IPS-NIHi7 (cell line): Measurements from ENCODE around the gene FTO.
"Not testable (repeated sequence)": the region's sequence is repeated elsewhere in the genome, so short reads cannot be mapped to it uniquely, and the experiment has no call there.

ENCODE experiments used
- DNase-seq: peaks from one replicate; pipeline ENCODE4 v3.0.0; 2012; ENCODE audit warnings: mixed read lengths; ENCODE audit errors: extremely low spot score

Gene FTO

DNA sequence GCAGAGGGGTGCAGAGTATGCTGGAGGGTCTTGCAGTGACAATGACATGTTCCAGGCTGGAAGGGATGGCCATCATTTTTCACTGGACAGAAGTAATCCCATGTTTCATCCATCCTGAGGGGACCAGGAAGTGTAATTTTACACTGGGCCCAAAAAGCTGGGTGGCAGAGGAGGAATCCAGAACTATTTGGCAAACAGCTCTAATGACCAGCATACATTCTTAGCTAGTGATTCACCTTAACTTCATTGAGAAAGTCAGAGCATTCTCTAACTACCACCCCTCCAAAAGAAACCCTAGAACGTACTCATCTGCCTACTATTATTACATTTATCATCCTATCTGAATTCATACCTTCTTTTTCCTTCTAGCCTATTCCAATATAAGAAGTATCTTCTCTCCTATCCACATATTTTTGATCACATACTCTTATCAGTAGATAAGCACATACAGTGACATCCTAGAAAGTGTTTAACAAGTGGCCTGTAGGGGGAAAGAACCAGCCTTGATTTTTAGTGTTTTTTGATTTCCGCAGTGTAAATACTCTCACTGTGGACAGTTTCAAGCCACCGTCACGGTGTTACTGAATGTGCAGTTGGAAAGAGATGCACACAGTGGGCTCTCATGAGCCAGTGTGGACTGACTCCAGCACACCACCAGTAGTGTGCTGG is 118.1 kb downstream of the FTO start:
- DNase-seq = no peak

DNA sequence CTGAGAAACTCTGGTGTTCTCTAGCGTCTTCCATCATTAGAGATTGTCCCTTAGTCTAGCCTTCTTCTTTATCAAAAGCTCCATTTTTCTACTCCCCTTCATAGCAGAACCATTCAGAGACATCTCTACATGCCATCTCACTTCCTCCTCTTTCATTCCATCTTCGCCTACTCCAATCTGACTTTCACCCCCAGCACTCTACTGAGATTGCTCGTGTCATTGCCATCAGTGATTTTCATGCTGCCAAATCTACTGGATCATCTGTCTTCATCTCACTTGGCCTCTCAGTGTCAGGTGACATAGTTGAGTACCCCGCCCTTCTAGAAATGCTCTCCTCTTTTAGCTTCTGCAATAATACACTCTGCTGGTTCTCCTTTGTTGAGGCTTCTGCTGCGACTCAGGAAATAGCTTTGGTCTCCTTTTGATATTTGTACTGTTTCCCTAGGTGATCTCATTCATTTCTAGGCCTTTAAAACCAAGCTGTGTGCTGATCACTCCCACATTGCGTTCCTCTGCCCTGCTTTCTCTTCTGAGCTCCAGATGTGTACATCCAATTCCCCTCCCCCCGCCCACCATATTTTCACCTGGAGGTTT is 119.1 kb downstream of the FTO start:
- DNase-seq = no peak

DNA sequence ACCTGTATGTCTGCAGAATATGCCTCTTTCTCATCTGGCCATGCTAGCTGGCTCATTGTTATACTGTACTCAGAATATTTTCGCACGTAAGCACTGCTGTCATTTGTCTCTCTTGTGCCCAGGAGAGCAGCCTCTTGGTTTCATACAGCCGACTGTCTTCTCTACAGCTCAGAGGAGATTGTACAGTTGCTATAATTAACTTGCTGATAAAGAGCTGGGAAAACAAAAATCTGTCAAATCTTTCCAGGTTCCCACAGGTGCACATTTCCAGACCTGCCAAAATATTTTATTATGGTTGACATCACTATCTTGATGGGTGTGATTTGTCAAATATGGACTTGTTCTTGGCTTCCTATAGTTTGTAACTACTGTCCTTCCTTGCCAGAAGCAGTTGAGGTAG is 122.7 kb downstream of the FTO start:
- no peak for DNase-seq

DNA sequence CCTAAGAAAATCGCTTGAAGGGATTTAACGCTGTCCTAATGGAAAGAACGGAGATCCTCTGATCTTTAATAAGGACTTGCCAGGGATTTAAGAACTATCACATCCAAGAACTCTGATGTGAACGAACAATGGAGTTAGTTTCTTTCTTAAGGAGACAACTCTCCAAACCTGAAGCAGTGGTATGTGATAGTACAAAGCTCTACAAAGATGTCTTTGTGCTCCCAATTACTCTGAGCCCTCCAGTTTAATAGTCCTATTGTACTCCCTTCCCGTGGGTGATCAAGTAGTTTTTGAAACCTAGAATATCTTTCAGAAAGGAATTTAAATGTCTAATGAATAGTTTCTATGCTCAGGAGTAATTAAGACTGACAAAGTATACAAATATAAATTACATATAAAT is 123.8 kb downstream of the FTO start:
- DNase-seq = no peak

DNA sequence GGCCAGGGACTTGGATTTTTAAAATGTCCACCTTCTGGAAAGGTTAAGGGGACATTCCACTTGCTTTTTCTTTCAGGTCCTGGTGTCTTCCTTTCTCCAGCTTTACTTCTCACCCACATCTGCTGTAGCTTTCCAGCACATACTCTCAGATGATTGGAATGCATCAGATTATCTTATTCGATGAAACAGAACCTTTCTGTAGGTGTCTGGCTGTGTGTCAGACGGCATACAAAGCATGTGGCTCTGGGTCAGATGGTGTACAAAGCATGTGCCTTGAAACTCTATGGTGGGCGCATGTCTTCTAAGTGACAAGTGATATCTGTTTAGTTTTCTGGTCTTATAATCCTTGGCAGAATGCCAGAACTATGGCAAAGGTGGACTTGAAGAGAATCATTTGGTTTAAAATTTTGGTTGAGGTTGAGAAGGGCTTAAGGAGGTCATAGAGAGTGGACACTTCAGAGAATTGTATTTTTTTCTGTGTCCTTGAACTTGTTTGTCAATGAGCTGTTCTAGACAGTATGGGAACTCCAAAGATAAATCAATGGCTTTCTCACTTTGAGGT is 125.3 kb downstream of the FTO start:
- no peak for DNase-seq

DNA sequence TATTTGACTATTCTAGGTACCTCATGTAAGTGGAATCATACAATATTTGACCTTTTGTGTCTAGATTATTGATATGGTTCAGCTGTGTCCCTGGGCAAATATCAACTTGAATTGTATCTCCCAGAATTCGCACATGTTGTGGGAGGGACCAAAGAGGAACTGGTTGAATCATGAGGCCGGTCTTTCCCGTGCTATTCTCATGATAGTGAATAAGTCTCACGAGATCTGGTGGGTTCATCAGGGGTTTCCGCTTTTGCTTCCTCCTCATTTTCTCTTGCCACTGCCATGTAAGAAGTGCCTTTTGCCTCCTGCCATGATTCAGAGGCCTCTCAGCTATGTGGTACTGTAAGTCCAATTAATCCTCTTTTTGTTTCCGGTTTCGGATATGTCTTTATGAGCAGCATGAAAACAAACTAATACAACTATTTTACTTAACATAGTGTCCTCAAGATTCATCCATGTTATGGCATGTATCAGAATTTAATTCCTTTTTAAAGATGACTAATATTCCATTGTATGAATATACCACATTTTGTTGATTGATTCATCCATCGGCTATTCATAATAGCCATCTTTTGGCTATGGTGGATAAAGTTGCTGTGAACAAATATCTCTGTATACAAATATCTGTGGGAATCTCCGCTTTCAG is 129.1 kb downstream of the FTO start:
- no peak for DNase-seq

DNA sequence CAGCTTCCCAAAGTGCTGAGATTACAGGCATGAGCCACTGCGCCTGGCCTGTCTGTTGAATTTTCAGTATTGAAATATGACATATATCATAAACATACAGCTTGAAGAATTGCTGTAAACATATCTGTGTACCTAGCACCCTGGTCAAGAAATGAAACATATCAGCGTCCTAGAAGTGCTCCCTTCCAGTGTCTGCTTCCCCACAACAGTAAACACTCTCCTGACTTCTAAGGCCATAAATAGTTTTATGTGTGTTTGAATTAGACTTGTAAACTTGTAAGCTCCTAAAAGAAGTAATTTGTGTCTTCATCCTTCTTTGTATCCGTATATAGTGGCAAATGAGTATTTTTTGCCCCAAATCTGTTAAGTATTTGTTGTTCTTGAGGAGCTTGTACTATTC is 132.2 kb downstream of the FTO start:
- no peak for DNase-seq

DNA sequence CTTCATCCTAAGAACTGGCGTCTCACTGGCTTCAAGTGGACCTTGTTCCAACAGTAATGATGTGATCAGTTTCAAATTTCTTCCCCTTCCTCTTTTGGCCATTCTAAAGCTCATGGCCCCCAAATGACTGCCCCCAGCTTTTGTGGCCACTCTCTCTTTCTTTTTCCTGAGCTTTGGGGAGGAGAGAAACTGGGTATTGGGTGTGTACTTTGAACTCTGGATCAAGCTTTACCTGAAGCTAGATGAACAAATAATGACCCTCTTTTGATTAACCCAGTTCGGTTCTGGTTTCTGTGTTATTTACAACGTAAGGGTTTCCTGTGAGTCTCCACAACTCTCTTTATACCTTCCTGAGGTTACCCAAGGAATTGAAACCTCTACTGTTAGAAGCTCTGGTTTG is 132.7 kb downstream of the FTO start:
- DNase-seq = no peak

DNA sequence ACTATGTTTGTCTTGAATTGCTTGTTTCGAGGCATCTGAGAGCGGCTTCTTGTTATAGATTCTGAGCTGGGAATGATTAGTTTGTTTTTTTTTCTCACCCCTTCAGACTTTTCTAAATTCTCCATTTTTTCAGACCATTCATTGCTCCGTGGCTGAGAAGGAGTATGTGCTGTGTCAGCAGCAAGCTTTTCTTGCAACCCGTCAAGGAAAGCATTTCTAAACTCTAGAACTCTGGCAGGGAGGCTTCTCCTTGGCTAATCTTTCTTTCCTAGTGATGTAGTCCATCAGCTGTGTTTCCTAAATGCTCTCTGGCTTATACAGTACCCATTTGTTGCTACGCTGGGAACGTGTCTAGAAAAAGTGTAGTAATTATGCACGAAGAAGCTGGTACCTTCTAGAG is 133.5 kb downstream of the FTO start:
- no peak for DNase-seq

DNA sequence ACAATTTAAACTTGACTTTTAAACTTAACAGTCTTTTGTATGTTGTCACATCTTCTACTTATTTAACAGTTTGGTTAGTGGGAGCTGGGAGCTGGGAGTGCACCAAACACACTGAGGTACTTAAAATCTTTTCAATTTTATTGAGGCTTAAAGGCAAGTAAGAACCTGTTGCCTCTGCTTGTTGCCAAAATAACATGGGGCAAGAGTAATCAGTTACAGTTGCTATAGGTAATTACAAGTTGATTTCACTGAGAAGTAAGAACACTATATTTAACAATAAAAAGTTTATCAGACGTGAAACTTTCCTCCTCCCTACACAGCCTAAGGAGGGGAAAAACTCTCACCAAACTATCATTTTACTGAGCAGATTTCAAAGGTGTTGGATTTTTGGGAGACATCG is 135.2 kb downstream of the FTO start:
- no peak for DNase-seq

DNA sequence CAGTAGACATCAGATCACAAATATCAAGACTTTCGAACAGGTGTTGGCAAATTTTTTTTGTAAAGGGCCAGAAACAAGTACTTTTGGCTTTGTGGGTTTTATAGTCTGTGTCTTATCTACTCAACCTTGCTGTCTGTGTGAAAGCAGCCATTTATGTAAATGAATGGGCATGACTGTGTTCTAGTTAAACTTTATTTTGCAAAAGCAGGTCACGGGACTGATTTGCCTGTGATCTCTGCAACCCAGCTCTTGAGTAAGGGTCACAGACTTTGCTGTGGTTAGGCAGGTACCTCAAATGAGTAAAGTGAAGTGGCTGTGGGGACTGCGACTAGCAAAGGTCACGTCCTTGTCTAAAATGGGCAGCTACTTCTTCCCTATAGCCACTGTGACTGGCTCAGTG is 136.5 kb downstream of the FTO start:
- DNase-seq = no peak

DNA sequence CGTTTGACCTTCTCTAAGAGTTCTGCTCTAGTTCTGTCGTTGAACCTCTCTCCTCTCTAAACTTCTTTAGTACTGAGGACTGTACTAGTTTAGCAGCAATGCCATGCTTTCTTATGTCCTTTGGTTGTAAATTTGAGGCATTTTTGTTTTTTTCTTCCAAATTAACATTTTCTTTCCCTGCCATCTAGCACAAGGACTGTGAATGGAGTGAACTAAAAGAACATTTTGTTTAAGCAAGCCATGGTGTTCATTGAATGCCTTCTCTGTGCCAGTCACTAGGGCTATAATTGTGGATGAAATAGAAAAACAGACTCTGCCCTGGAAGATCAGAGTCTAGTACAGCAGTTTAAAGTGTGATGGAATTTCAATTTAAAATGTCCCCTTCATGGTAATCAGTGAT is 137.9 kb downstream of the FTO start:
- DNase-seq = no peak

DNA sequence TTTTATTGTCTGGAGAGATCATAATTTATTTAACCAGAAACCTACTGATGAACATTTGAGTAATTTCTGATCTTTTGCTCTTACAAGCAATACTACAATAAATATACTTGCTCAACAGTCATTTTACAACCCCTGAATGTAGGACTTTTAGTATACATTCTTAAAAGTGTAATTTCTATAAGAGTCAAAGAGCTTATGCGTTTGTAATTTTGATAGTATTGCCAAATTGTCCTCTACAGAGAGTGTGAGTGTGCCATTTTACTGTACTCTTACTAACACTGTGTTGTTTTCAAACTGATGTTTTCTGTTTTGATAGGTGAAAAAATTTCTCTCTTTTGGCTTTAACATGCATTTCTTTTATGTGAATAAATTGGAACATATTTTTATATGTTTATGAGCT is 139.1 kb downstream of the FTO start:
- DNase-seq = no peak

DNA sequence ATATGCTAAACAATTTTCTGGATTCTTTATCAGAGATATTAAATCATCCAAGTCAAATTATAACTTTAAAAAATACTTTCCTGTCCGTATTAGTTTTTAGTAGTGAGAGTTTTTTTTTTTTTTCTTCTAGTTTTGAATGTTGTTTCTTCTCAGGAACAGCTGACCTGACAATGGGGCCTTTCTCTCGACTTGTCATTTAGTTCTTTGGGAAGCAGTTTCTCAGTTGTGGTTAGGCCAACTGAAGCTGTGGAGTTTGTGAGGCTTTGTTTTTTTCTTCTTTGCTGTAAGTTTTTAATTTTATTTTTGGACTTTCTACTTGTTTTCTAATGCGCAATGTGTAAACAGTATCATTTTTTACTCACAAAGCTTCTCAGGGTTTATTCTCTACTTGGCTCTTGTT is 140.8 kb downstream of the FTO start:
- no peak for DNase-seq

DNA sequence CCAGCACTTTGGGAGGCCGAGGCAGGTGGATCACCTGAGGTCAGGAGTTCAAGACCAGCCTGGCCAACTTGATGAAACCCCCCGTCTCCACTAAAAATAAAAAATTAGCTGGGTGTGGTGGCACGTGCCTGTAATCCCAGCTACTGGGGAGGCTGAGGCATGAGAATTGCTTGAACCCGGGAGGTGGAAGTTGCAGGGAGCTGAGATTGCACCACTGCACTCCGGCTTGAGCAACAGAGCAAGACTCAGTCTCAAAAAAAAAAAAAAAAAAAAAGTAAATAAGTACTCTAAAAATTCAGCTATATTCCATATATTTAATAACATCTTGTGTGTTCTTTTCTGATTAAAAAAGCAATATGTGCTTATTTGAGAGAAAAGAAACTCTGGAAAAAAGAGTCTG is 142.6 kb downstream of the FTO start:
- DNase-seq = not testable (repeated sequence)

DNA sequence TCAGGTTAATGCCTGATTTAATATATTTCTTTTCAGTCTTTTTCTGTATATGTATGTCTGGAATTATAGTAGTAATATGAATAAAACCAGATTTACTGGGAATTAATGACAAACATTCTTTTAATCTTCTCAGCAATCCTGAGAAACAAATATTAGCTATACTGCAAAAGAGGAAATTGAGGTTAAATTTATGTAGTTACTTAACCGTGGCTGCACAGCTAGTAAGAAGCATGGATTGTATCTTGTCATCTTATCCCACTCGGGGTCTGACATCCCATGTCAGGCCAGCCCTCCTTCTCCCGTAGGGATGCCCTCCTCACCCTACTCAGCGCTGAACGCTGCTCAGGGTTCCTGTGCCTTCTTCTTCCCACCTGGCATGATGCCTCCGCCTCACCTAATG is 143.0 kb downstream of the FTO start:
- DNase-seq = no peak

DNA sequence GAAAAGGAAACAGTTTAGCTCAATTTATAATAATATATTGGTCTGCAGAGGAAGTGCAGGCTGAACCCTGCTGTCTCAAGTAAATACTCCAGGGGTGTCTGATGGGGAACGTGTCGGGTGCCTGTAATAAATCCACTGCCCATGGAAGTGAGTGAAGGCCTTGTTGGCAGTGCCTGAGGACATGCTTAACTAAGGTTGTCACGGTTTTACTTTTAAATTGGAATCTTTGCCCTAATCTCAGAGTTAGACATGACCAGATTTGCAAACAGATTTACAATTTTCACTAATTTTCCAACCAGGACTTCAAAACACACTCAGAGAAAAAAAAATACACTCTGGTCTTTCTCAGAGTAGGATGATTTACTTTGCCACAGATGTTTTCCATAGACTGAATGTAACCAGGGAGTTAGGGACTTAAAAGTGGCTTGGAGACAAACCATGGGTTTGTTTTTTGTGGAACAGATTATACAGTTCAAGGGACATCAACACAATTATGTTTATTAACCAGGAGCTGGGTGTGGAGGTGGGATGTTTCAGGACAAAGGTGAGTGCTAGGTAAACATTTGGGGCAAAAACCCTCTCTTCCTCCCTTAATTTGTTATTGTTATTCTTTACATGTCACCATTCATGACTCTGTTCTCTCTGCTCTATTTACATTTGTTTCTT is 144.5 kb downstream of the FTO start:
- no peak for DNase-seq

DNA sequence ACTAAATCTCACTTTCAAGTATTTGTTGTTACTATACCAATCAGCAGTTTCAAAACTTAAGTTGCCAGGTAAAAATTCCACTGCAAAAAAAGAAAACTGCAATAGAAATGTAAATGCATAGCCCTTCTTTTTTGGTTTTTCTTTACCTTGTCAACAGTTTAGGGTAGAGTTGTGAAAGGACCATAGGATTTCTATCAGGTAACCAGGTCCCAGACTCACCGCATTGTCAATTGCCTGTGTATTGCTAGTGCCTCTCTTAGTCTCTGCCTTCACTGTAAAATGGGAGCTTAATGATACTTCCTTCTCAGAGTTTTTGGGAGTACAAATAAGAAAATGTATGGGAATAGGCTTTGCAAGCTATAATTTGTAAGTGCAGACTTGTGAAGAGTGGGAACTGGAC is 145.0 kb downstream of the FTO start:
- no peak for DNase-seq

DNA sequence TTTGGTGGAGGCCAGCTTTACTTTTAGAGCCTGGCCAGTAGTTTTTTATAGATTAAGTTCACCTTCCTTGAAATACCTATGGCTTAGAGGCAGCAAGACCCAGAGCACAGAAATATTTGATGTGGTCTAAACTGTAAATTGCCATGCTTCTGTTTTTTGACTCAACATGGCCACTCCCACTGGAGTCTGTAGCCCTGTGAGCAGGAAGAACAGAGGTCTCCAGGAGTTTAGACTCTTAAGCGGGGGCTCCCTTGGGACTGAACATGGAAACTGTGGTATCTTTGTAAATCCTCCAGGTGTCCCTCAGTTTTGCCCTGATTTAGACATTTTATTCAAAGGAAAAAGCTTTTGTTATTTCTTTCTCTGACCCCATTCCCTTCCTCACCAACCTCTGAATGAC is 145.6 kb downstream of the FTO start:
- no peak for DNase-seq

DNA sequence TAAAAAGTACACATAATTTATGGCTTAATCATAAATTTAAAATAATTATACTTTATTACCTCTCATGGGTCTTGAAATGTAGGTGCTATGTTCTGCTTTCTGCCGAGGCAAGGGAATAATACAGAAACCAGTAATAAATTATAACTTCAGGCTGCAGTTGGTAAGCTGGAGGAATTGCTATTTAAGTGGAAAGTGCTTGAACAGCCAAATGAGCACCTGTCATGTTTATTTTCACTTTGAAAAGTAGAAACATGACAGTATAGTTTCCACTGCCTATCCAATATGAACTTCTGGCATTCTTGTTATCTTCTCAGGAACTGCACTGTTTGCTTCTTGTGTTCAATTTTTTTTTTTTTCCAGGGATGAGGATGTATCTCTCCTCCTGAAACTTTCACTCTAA is 146.0 kb downstream of the FTO start:
- DNase-seq = no peak

DNA sequence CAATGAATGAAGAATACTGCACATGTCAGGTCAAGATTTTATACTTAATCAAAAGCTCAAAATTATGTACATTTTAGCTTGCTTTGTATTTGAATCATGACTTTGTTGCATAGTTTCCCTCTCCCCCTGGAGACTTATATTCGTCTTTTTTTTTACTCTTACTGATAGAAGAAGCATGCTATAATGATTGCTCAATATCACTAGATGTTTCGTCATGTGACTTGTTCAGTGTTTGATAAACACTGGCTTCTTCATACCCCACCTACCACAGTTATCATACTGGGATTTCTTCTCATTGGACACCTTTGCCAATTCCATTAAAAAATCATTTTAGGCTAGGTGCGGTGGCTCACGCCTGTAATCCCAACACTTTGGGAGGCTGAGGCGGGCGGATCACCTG is 148.7 kb downstream of the FTO start:
- DNase-seq = no peak

DNA sequence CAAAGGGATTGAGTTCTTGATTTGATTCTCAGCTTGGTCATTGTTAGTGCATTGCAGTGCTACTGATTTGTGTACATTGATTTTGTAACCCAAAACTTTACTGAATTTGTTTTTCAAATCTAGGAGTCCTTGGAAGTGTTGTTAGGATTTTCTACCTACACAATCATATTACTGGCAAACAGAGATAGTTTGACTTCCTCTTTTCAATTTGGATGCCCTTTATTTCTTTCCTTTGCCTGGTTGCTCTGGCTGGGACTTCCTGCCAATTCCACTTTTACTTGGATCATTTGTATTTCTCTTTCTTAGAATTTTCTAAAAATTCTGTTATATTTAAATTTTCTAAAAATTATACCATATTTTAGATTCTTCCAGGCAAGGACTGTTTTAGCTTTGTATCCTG is 151.1 kb downstream of the FTO start:
- DNase-seq = no peak

DNA sequence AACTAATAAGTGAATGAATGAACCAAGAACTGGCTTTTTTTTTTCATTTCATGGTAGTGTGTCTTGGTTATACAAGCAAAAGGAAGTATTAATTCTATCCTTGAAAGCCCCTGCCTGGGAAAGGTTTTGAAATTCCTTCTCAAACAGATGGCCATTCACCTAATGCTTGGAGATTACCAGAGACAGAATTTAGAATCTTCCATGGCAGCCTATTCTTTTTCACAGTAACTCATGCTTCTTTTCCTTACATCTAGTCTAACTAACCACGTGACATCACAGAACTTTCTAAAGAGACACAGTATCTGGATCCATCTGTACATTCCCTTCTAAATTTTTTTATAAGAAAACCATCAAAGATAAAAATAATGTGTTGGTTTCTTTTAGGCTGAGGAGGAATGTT is 151.6 kb downstream of the FTO start:
- no peak for DNase-seq
